Hindlimb muscle (tissue), 1 donor: ENCODE data around the gene CS. TPM values are rescaled to one million over a fixed set of nuclear protein-coding genes. Genes with fewer than 3 reads are reported as not detected.

Experiments used
- polyA plus RNA-seq: library from polyadenylated mRNA; unstranded; fragments of 120-200 nt; gene quantifications from one replicate; pipeline ENCODE4 v1.2.1, GENCODE V29; 2013; ENCODE audit not compliant: insufficient read length

Gene CS
- polyA plus RNA-seq, 1 donor, result 232 TPM

Other genes with a start within 250 kb of the CS start
- gene ERBB3, start 220.2 kb downstream of the CS start, polyA plus RNA-seq, result 212 TPM
- gene PA2G4, start 195.8 kb downstream of the CS start, polyA plus RNA-seq, result 115 TPM
- 4,856 TPM for gene RPL41, start 183.7 kb downstream of the CS start, polyA plus RNA-seq
- 6.0 TPM for gene ZC3H10, start 182.1 kb downstream of the CS start, polyA plus RNA-seq
- 87.7 TPM for gene ESYT1, start 172.1 kb downstream of the CS start, polyA plus RNA-seq
- gene MYL6B, start 147.7 kb downstream of the CS start, polyA plus RNA-seq, result 426 TPM
- 1,238 TPM for gene MYL6, start 142.0 kb downstream of the CS start, polyA plus RNA-seq
- gene SMARCC2, start 110.8 kb downstream of the CS start, polyA plus RNA-seq, result 67.8 TPM
- 45.6 TPM for gene RNF41, start 78.4 kb downstream of the CS start, polyA plus RNA-seq
- gene NABP2, start 76.0 kb downstream of the CS start, polyA plus RNA-seq, result 17.4 TPM
- gene SLC39A5, start 70.3 kb downstream of the CS start, polyA plus RNA-seq, result not detected
- gene ANKRD52, start 41.9 kb downstream of the CS start, polyA plus RNA-seq, result 18.9 TPM
- gene COQ10A, start 33.4 kb downstream of the CS start, polyA plus RNA-seq, result 16.4 TPM
- 41.0 TPM for gene CNPY2, start 15.7 kb upstream of the CS start, polyA plus RNA-seq
- 46.7 TPM for gene PAN2, start 33.7 kb upstream of the CS start, polyA plus RNA-seq
- gene IL23A, start 38.6 kb upstream of the CS start, polyA plus RNA-seq, result 0.52 TPM
- 71.4 TPM for gene STAT2, start 59.8 kb upstream of the CS start, polyA plus RNA-seq
- gene APOF, start 62.5 kb upstream of the CS start, polyA plus RNA-seq, result not detected
- 12.7 TPM for gene TIMELESS, start 149.1 kb upstream of the CS start, polyA plus RNA-seq
- not detected for gene MIP, start 154.3 kb upstream of the CS start, polyA plus RNA-seq
- gene SPRYD4, start 168.2 kb upstream of the CS start, polyA plus RNA-seq, result 3.0 TPM
- gene GLS2, start 187.8 kb upstream of the CS start, polyA plus RNA-seq, result 0.52 TPM
- 17.8 TPM for gene RBMS2, start 221.5 kb upstream of the CS start, polyA plus RNA-seq